GM10248 (cell line): ENCODE data around the gene CNTNAP2.

Experiments
- CTCF ChIA-PET: fragments of 300-600 bp; sonication (Branson Sonifier 250); formaldehyde crosslinking; extraction: SDS; loops from one replicate; lab custom pipeline; 2021; ENCODE audit warnings: antibody characterized with exemption; lab: Yijun Ruan, JAX
- POLR2A ChIA-PET: fragments of 350-650 bp; sonication (Branson Sonifier 250); formaldehyde crosslinking; extraction: SDS; loops from one replicate; lab custom pipeline; 2020; ENCODE audit warnings: antibody characterized with exemption; lab: Yijun Ruan, JAX
- DNase-seq: peaks from one replicate; pipeline ENCODE4 v3.0.0; 2012; ENCODE audit errors: extremely low spot score
- CTCF ChIP-seq: IDR thresholded peaks from 2 replicates; pipeline ENCODE4 v1.5.1; 2012; ENCODE audit warnings: mild to moderate bottlenecking, low read depth; ENCODE audit errors: extremely low read depth, missing control alignments, control extremely low read depth

Gene CNTNAP2

GRCh38 chr7:146405737-146406136 is 289.1 kb downstream of the CNTNAP2 start:
- no peak for TF ChIP-seq CTCF
- POLR2A ChIA-PET: no interaction called here
- DNase-seq: no peak
- CTCF ChIA-PET: interaction anchor here (0.8 kb wide), 1 partner anchor 14 kb away, joined by 3 read pairs; no protein-coding TSS in a partner anchor

GRCh38 chr7:146411975-146412374 is 295.4 kb downstream of the CNTNAP2 start:
- TF ChIP-seq CTCF: no peak
- DNase-seq: no peak
- CTCF ChIA-PET: no interaction called here
- POLR2A ChIA-PET: no interaction called here

- no peak for TF ChIP-seq CTCF
- CTCF ChIA-PET: no interaction called here
- POLR2A ChIA-PET: no interaction called here
- no peak for DNase-seq
Measured at GRCh38 chr7:146412781-146413180, 296.2 kb downstream of the CNTNAP2 start.

GRCh38 chr7:146414373-146414772 is 297.8 kb downstream of the CNTNAP2 start:
- ChIA-PET POLR2A (no interaction called here), CTCF (no interaction called here)
- DNase-seq: no peak

GRCh38 chr7:146414937-146415336 is 298.3 kb downstream of the CNTNAP2 start:
- ChIA-PET CTCF (no interaction called here), POLR2A (no interaction called here)
- no peak for DNase-seq
- TF ChIP-seq CTCF: no peak

More at GRCh38 chr7:146414373-146414772, 297.8 kb downstream of the CNTNAP2 start:
- no peak for TF ChIP-seq CTCF

- TF ChIP-seq CTCF: no peak
Measured at GRCh38 chr7:146417176-146417575, 300.6 kb downstream of the CNTNAP2 start.

More at GRCh38 chr7:146417176-146417575, 300.6 kb downstream of the CNTNAP2 start:
- CTCF ChIA-PET: interaction anchor here (2.1 kb wide), 1 partner anchor 10 kb away, joined by 4 read pairs; no protein-coding TSS in a partner anchor
- POLR2A ChIA-PET: no interaction called here
- no peak for DNase-seq
